GM12878 (cell line): ENCODE measurements around the gene TGFBRAP1. TPM values are rescaled to one million over a fixed set of nuclear protein-coding genes. Genes with fewer than 3 reads are reported as not detected.

ENCODE experiments used
- ASH2L ChIP-seq: fragments of 300-600, 200-600 bp; sonication (generic); IDR thresholded peaks from 2 replicates; pipeline ENCODE4 v1.6.1; 2017; ENCODE audit warnings: low read depth, mild to moderate bottlenecking, borderline replicate concordance
- ATF7 ChIP-seq: fragments of 450-650 bp; IDR thresholded peaks from 2 replicates; pipeline ENCODE4 v1.6.1; 2016; ENCODE audit warnings: low read depth, mild to moderate bottlenecking
- BHLHE40 ChIP-seq, 2 experiments: fragments of 450-650 bp in 1 of 2; IDR thresholded peaks; 2 replicates each; pipeline ENCODE4 v1.6.1; 2011 to 2017; ENCODE audit warnings: low read depth in 2 of 2, borderline replicate concordance in 1 of 2, improper control_type of control experiment in 1 of 2, low read length in 1 of 2, mild to moderate bottlenecking in 1 of 2
- CBFB ChIP-seq: IDR thresholded peaks from 2 replicates; pipeline ENCODE4 v1.6.1; 2016; ENCODE audit warnings: antibody characterized with exemption, low read depth
- CHD4 ChIP-seq: fragments of 200-600 bp; sonication (generic); IDR thresholded peaks from 2 replicates; pipeline ENCODE4 v1.6.1; 2016; ENCODE audit warnings: mild to moderate bottlenecking
- CUX1 ChIP-seq: IDR thresholded peaks from 2 replicates; pipeline ENCODE4 v1.6.1; 2012; ENCODE audit warnings: improper control_type of control experiment, low read depth, low read length; ENCODE audit not compliant: insufficient replicate concordance
- EED ChIP-seq: sonication (generic); IDR thresholded peaks from 2 replicates; pipeline ENCODE4 v1.6.1; 2016; ENCODE audit warnings: antibody characterized with exemption, low read depth
- JUNB ChIP-seq: IDR thresholded peaks from 2 replicates; pipeline ENCODE4 v1.6.1; 2016; ENCODE audit warnings: antibody characterized with exemption, mild to moderate bottlenecking
- KDM1A ChIP-seq: fragments of 200-600 bp; sonication (generic); IDR thresholded peaks from 2 replicates; pipeline ENCODE4 v1.6.1; 2016; ENCODE audit warnings: borderline replicate concordance
- NBN ChIP-seq: fragments of 450-650 bp; IDR thresholded peaks from 2 replicates; pipeline ENCODE4 v1.6.1; 2016
- POLR2AphosphoS5 ChIP-seq: IDR thresholded peaks from 2 replicates; pipeline ENCODE4 v1.6.1; 2011; ENCODE audit warnings: mild to moderate bottlenecking, low read length, inconsistent platforms
- POU2F2 ChIP-seq: IDR thresholded peaks from 3 replicates; pipeline ENCODE4 v1.6.1; 2011; ENCODE audit warnings: low read depth, mild to moderate bottlenecking, low read length, borderline replicate concordance
- SREBF2 ChIP-seq: IDR thresholded peaks from 2 replicates; pipeline ENCODE4 v1.6.1; 2012; ENCODE audit warnings: mild to moderate bottlenecking, low read length
- TCF12 ChIP-seq: IDR thresholded peaks from 2 replicates; pipeline ENCODE4 v1.6.1; 2011; ENCODE audit warnings: low read depth, mild to moderate bottlenecking, low read length
- YBX1 ChIP-seq: fragments of 450-650 bp; IDR thresholded peaks from 2 replicates; pipeline ENCODE4 v1.6.1; 2016; ENCODE audit warnings: antibody characterized with exemption
- YY1 ChIP-seq: IDR thresholded peaks from 2 replicates; pipeline ENCODE4 v1.6.1; 2011; ENCODE audit warnings: low read depth, mild to moderate bottlenecking, low read length
- ZNF217 ChIP-seq: fragments of 450-650 bp; IDR thresholded peaks from 2 replicates; pipeline ENCODE4 v1.6.1; 2017; ENCODE audit warnings: antibody characterized with exemption, mild to moderate bottlenecking
- ZNF592 ChIP-seq: fragments of 450-650 bp; IDR thresholded peaks from 2 replicates; pipeline ENCODE4 v1.6.1; 2017; ENCODE audit warnings: mild to moderate bottlenecking, moderate library complexity
- ZNF622 ChIP-seq: fragments of 450-650 bp; IDR thresholded peaks from 2 replicates; pipeline ENCODE4 v1.6.1; 2017; ENCODE audit warnings: mild to moderate bottlenecking, inconsistent platforms
- ZZZ3 ChIP-seq: IDR thresholded peaks from 2 replicates; pipeline ENCODE4 v1.6.1; 2011; ENCODE audit warnings: low read depth; ENCODE audit not compliant: control insufficient read depth, insufficient read length
- polyA plus RNA-seq, 11 experiments: library from polyadenylated mRNA; depleted of rRNA in 4 of 11; unstranded in 6 of 11; stranded (reverse) in 5 of 11; fragments of >200 nt; fragmentation: Nextera tagmentation in 4 of 11; fragmentation: Illumina TruSeq in 1 of 11; extraction: Ambion mirVana in 4 of 11; extraction: Trizol in 1 of 11; gene quantifications; 1 replicate in 1 of 11; 2 replicates in 10 of 11; pipeline versions ENCODE4 v1.2.1 to v1.2.3, GENCODE V29; 2011 to 2016; ENCODE audit warnings: inconsistent platforms in 2 of 11, missing spikeins in 2 of 11, low read depth in 1 of 11
- total RNA-seq, 4 experiments: library from RNA; depleted of rRNA in 3 of 4; stranded (reverse); fragments of >200 nt in 3 of 4; fragmentation: Illumina TruSeq in 1 of 4; extraction: Trizol in 1 of 4; gene quantifications; 2 replicates each; pipeline versions ENCODE4 v1.2.1 to v1.2.3, GENCODE V29; 2013 to 2021
- TF ChIP-seq, protein P1 (sequence below): IDR thresholded peaks from 2 replicates; pipeline ENCODE4 v1.6.1; 2012; ENCODE audit warnings: low read depth, low read length, improper control_type of control experiment

The TGFBRAP1 gene
- total and polyA plus RNA-seq, 10 of the 15 experiments (the other 5 are each of a cell fraction or from before 2014, with no cell fraction given) = 7.9 to 37.4 (median 23.7) TPM

DNA sequence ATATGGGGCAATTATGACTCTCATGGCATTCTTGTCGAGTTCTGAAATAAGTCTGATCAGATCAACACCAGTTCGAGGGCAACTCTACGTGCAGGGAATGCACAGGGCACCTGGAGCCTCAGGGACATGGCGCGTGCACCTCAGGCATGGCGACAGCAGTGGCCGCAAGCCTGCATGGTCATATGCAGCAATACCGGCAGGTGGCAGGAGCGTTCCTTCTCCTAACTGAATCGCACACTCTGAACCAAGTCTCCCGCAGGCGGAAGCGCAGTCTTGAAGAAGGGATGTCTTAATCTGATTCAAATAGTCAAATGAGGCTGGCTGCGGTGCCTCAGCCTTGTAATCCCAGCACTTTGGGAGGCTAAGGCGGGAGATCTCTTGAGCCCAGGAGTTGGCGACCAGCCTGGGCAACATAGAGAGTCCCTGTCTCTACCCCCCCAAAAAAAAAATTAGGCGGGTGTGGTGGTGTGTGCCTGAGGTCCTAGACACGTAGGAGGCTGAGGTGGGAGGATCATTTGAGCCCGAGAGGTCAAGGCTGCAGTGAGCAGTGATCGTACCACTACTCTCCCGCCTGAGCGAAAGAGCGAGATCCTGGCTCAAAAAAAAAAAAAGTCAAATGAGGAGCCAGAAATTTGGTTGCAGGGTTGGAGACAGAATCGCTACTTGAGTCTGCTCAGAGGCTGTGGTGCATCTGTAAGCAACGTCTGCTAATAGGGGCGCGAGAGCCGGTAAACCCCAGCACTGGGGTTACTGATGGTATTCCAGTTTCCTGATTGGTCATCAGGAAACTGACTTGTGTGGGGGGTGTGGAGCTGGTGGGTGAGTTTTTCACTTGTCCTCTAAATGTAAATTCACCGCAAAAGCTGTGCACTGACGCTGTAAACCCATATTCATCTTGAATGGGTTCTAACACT is 40.5 kb upstream of the TGFBRAP1 start (continued):
- TF ChIP-seq YY1 (peak; percentile 89), POLR2AphosphoS5 (no peak), NBN (no peak), ATF7 (no peak), BHLHE40 (IDR thresholded peaks at IDR 0.05; ENCODE audit: borderline replicate concordance in 1 of 2, low read depth in 2 of 2, low read length in 1 of 2) (peak; percentile 6 to 45; a peak in 1 of 4 replicates), ASH2L (no peak), KDM1A (no peak), EED (no peak), CUX1 (no peak), SREBF2 (no peak), POU2F2 (peak; percentile 66; the same call in 1 of the 3 replicates), JUNB (no peak), CHD4 (no peak), CBFB (0 out of 2 replicates have a peak, but pooled peaks have one; percentile 24), ZZZ3 (no peak), TCF12 (0 out of 2 replicates have a peak, but pooled peaks have one; percentile 4), ZNF217 (no peak), YBX1 (no peak), ZNF622 (no peak), ZNF592 (peak; percentile 19; the same call in 1 of the 2 replicates)
- TF ChIP-seq, protein P1, sequence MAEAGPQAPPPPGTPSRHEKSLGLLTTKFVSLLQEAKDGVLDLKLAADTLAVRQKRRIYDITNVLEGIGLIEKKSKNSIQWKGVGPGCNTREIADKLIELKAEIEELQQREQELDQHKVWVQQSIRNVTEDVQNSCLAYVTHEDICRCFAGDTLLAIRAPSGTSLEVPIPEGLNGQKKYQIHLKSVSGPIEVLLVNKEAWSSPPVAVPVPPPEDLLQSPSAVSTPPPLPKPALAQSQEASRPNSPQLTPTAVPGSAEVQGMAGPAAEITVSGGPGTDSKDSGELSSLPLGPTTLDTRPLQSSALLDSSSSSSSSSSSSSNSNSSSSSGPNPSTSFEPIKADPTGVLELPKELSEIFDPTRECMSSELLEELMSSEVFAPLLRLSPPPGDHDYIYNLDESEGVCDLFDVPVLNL = no peak
